ENCODE results near the gene CENPX. TPM values are rescaled to one million over a fixed set of nuclear protein-coding genes. Genes with fewer than 3 reads are reported as not detected.

Gene CENPX
- total and polyA plus RNA-seq, 9 donors = 33.4 to 44.8 (median 38.7) TPM

- WGBS (ENCODE audit: insufficient coverage) = 56% methylated on average over 18 of the region's 19 CpGs
- H3K4me3 ChIP-seq (ENCODE audit: low read length) = no peak overlapping the region
Measured at GRCh38 chr17:82018152-82018988, 4.3 kb downstream of the CENPX start.

GRCh38 chr17:82017612-82018151, 5.0 kb downstream of the CENPX start:
- WGBS (ENCODE audit: insufficient coverage) = 63% methylated on average over 7 of the region's 13 CpGs
- no peak for DNase-seq
- Histone ChIP-seq H3K9me3 (replicated peaks; ENCODE audit: control insufficient read depth, low read depth, low read length) (no peaks in the 10 kb centered on the region), H3K4me1 (ENCODE audit: control insufficient read depth, insufficient read depth, low read length) (peaks cover 30% of the 10 kb centered on the region), H3K27ac (ENCODE audit: low read length) (no peak overlapping the region), H3K4me3 (ENCODE audit: low read length) (no peak overlapping the region), H3K27me3 (ENCODE audit: control insufficient read depth, insufficient read depth, low read length) (no peaks in the 10 kb centered on the region), H3K36me3 (ENCODE audit: control insufficient read depth, insufficient read depth, low read length) (peaks cover 21% of the 10 kb centered on the region)

More at GRCh38 chr17:82018152-82018988, 4.3 kb downstream of the CENPX start:
- Histone ChIP-seq H3K36me3 (ENCODE audit: control insufficient read depth, insufficient read depth, low read length) (peaks cover 21% of the 10 kb centered on the region), H3K27me3 (ENCODE audit: control insufficient read depth, insufficient read depth, low read length) (no peaks in the 10 kb centered on the region), H3K27ac (ENCODE audit: low read length) (no peak overlapping the region), H3K9me3 (replicated peaks; ENCODE audit: control insufficient read depth, low read depth, low read length) (no peaks in the 10 kb centered on the region), H3K4me1 (ENCODE audit: control insufficient read depth, insufficient read depth, low read length) (peaks cover 25% of the 10 kb centered on the region)
- no peak for DNase-seq

DNA sequence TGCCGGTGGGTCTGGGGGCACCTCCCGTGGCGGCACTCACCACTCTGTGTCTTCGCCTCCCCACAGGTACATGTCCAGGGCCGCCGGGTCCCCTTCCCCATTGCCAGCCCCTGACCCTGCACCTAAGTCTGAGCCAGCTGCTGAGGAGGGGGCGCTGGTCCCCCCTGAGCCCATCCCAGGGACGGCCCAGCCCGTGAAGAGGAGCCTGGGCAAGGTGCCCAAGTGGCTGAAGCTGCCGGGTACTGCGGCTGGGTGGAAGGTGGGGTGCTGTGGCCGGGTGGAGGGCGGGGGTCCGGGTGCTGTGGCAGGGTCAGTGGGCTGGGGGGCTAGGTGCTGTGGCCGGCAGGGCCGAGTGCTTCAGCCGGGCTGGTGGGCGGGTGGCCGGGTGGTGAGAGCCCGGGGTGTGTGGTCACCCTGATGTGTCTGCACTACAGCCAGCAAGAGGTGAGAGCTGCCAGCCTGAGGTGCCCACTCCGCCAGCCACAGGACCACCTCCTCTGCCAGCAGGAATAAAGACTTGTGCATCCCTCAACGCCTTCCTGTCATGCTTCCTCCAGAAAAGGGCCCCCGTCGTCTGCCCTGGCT, 5.7 kb downstream of the CENPX start:
- Histone ChIP-seq H3K4me3 (ENCODE audit: low read length) (no peak overlapping the region), H3K27me3 (ENCODE audit: control insufficient read depth, insufficient read depth, low read length) (no peaks in the 10 kb centered on the region), H3K36me3 (ENCODE audit: control insufficient read depth, insufficient read depth, low read length) (peaks cover 21% of the 10 kb centered on the region), H3K27ac (ENCODE audit: low read length) (no peak overlapping the region), H3K9me3 (replicated peaks; ENCODE audit: control insufficient read depth, low read depth, low read length) (no peaks in the 10 kb centered on the region), H3K4me1 (ENCODE audit: control insufficient read depth, insufficient read depth, low read length) (peaks cover 32% of the 10 kb centered on the region)
- DNase-seq = no peak
- 83% methylated on average over 21 of the region's 24 CpGs for WGBS (ENCODE audit: insufficient coverage)

GRCh38 chr17:82016061-82016874, 6.4 kb downstream of the CENPX start:
- H3K36me3 ChIP-seq (ENCODE audit: control insufficient read depth, insufficient read depth, low read length) = peaks cover 24% of the 10 kb centered on the region
- no peak overlapping the region for H3K4me3 ChIP-seq (ENCODE audit: low read length)
- H3K9me3 ChIP-seq (replicated peaks; ENCODE audit: control insufficient read depth, low read depth, low read length) = no peaks in the 10 kb centered on the region
- no peak for DNase-seq
- no peaks in the 10 kb centered on the region for H3K27me3 ChIP-seq (ENCODE audit: control insufficient read depth, insufficient read depth, low read length)
- WGBS (ENCODE audit: insufficient coverage) = 74% methylated on average over 20 of the region's 28 CpGs
- H3K4me1 ChIP-seq (ENCODE audit: control insufficient read depth, insufficient read depth, low read length) = peaks cover 25% of the 10 kb centered on the region
- H3K27ac ChIP-seq (ENCODE audit: low read length) = no peak overlapping the region

DNA sequence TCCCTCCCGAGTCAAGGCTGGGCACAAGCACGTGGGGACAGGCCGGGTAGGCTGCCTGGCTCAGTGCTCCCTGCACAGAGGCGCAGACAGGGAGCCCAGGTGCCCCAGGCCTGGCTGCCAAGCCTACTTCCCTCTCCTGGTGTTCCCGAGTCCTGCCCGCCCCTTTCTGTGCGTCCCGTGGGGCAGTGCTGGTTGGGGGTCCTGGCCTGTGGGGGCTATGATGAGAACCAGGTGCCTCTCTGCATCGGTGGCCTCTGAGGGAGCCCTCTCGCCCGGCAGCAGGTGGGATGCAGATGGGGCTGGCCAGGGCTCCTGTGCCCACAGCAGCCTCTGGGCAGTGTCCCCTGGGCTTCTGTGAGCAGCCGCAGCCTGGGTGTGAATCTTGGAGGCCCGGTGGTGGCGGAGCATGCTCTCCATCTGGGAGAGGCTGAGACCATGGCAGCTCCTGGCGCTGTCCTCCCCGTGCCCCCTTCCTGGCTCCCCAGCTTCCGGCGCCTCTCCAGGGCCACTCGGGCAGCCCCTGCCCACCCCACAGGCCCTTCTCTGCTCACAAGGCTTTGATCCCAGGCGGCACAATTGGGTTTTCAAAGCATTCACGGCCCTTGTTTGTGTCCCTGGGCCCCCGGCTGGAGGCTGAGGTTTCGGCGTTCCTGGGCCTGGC, 7.2 kb downstream of the CENPX start:
- no peak for DNase-seq
- Histone ChIP-seq H3K27ac (ENCODE audit: low read length) (no peak overlapping the region), H3K27me3 (ENCODE audit: control insufficient read depth, insufficient read depth, low read length) (no peaks in the 10 kb centered on the region), H3K9me3 (replicated peaks; ENCODE audit: control insufficient read depth, low read depth, low read length) (no peaks in the 10 kb centered on the region), H3K36me3 (ENCODE audit: control insufficient read depth, insufficient read depth, low read length) (peaks cover 24% of the 10 kb centered on the region), H3K4me3 (ENCODE audit: low read length) (no peak overlapping the region), H3K4me1 (ENCODE audit: control insufficient read depth, insufficient read depth, low read length) (peaks cover 21% of the 10 kb centered on the region)
- WGBS (ENCODE audit: insufficient coverage) = 47% methylated on average over 18 of the region's 24 CpGs

DNA sequence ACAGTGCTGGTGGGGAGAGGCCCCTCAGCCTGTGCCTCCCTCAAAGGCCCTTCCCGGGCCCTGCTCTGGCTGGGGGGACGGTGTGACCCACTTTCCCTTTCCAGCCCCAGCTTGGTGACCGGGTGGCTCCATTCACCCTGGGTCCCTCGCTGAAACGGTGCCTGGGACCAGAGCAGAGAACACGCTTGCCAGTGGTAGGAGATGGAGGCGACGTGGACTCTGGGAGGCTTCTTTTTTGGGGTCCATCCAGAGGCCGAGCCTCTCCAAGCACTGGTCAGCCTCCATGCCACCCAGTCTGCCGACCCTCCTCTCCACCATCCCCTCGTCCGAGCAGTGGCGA, 7.7 kb downstream of the CENPX start:
- H3K4me3 ChIP-seq (ENCODE audit: low read length) = no peak overlapping the region
- H3K4me1 ChIP-seq (ENCODE audit: control insufficient read depth, insufficient read depth, low read length) = peaks cover 21% of the 10 kb centered on the region
- WGBS (ENCODE audit: insufficient coverage) = 85% methylated on average over 6 of the region's 13 CpGs
- no peak overlapping the region for H3K27ac ChIP-seq (ENCODE audit: low read length)
- peaks cover 24% of the 10 kb centered on the region for H3K36me3 ChIP-seq (ENCODE audit: control insufficient read depth, insufficient read depth, low read length)
- no peak for DNase-seq
- H3K9me3 ChIP-seq (replicated peaks; ENCODE audit: control insufficient read depth, low read depth, low read length) = no peaks in the 10 kb centered on the region
- H3K27me3 ChIP-seq (ENCODE audit: control insufficient read depth, insufficient read depth, low read length) = no peaks in the 10 kb centered on the region

DNA sequence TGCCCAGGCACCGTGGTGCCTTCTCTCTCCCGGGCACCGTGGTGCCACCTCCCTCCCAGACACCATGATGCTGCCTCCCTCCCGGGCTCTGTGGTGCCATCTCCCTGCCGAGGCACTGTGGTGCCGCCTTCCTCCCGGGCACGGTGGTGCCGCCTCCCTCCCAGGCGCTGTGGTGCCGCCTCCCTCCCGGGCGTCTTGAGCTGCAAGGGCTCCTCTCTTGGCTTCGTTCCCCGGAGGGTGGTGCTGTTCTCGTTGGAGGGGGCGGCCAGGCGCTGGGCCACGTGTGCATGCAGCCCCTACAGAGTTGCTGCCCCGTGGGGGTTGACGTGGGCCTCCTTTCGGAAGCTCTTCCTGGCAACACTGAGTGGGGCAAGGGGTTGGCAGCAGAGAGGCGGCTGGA, 8.2 kb downstream of the CENPX start:
- H3K27me3 ChIP-seq (ENCODE audit: control insufficient read depth, insufficient read depth, low read length) = no peaks in the 10 kb centered on the region
- no peak overlapping the region for H3K4me3 ChIP-seq (ENCODE audit: low read length)
- no peak overlapping the region for H3K27ac ChIP-seq (ENCODE audit: low read length)
- no peak for DNase-seq
- H3K36me3 ChIP-seq (ENCODE audit: control insufficient read depth, insufficient read depth, low read length) = peaks cover 26% of the 10 kb centered on the region
- peaks cover 21% of the 10 kb centered on the region for H3K4me1 ChIP-seq (ENCODE audit: control insufficient read depth, insufficient read depth, low read length)
- 80% methylated on average over 18 of the region's 23 CpGs for WGBS (ENCODE audit: insufficient coverage)
- H3K9me3 ChIP-seq (replicated peaks; ENCODE audit: control insufficient read depth, low read depth, low read length) = no peaks in the 10 kb centered on the region

- no peaks in the 10 kb centered on the region for H3K27me3 ChIP-seq (ENCODE audit: control insufficient read depth, insufficient read depth, low read length)
- 89% methylated on average over 16 of the region's 16 CpGs for WGBS (ENCODE audit: insufficient coverage)
- peaks cover 29% of the 10 kb centered on the region for H3K36me3 ChIP-seq (ENCODE audit: control insufficient read depth, insufficient read depth, low read length)
- DNase-seq = no peak
- no peak overlapping the region for H3K27ac ChIP-seq (ENCODE audit: low read length)
- peaks cover 21% of the 10 kb centered on the region for H3K4me1 ChIP-seq (ENCODE audit: control insufficient read depth, insufficient read depth, low read length)
- no peaks in the 10 kb centered on the region for H3K9me3 ChIP-seq (replicated peaks; ENCODE audit: control insufficient read depth, low read depth, low read length)
- no peak overlapping the region for H3K4me3 ChIP-seq (ENCODE audit: low read length)
Measured at GRCh38 chr17:82013772-82014321, 8.8 kb downstream of the CENPX start.

- WGBS (ENCODE audit: insufficient coverage) = 55% methylated on average over 22 of the region's 22 CpGs
- Histone ChIP-seq H3K4me3 (ENCODE audit: low read length) (no peak overlapping the region), H3K27me3 (ENCODE audit: control insufficient read depth, insufficient read depth, low read length) (no peaks in the 10 kb centered on the region), H3K36me3 (ENCODE audit: control insufficient read depth, insufficient read depth, low read length) (peaks cover 24% of the 10 kb centered on the region), H3K9me3 (replicated peaks; ENCODE audit: control insufficient read depth, low read depth, low read length) (no peaks in the 10 kb centered on the region), H3K27ac (ENCODE audit: low read length) (peak overlapping the region; percentile 62), H3K4me1 (ENCODE audit: control insufficient read depth, insufficient read depth, low read length) (peaks cover 17% of the 10 kb centered on the region)
- peak; percentile 50 for DNase-seq
Measured at GRCh38 chr17:82013341-82013740, 9.3 kb downstream of the CENPX start.

Measured in muscle of leg (tissue), 11 donors.